Gastroesophageal sphincter (tissue), 4 donors: ENCODE results near the gene AGPAT3. TPM values are rescaled to one million over a fixed set of nuclear protein-coding genes. Genes with fewer than 3 reads are reported as not detected.

Experiments
- ATAC-seq: fragments of 150-250 bp; one replicate; pipeline ENCODE4 v1.9.1; 2016; ENCODE audit warnings: mild to moderate bottlenecking, moderate library complexity
- H3K27ac ChIP-seq, 4 donors: fragments of 200-600 bp; sonication (generic) in 3 of 4; 1 replicate in 3 of 4; 2 replicates in 1 of 4; pipeline ENCODE4 v1.5.1; 2016 to 2019
- H3K27me3 ChIP-seq: fragments of 200-600 bp; sonication (generic); one replicate; pipeline ENCODE4 v1.5.1; 2019
- H3K36me3 ChIP-seq, 2 donors: fragments of 200-600 bp; sonication (generic); one replicate each; pipeline ENCODE4 v1.5.1; 2019; ENCODE audit warnings: control low read depth in 1 of 2
- H3K4me1 ChIP-seq, 3 donors: fragments of 200-600 bp; sonication (generic); 1 replicate in 2 of 3; 2 replicates in 1 of 3; pipeline ENCODE4 v1.5.1; 2016 to 2019; ENCODE audit warnings: control low read depth in 2 of 3
- H3K4me3 ChIP-seq, 2 donors: fragments of 200-600 bp; sonication (generic); one replicate each; pipeline ENCODE4 v1.5.1; 2019; ENCODE audit warnings: mild to moderate bottlenecking in 1 of 2, moderate library complexity in 1 of 2
- H3K9me3 ChIP-seq, 3 donors: fragments of 200-600 bp; sonication (generic); one replicate each; pipeline ENCODE4 v1.5.1; 2017 to 2019; ENCODE audit warnings: control low read depth in 2 of 3
- CTCF ChIP-seq, 4 experiments: fragments of 200-600 bp in 2 of 4; fragments of 450-650 bp in 2 of 4; sonication (generic) in 1 of 4; IDR thresholded peaks; one replicate each; pipeline ENCODE4 v1.5.1; 2017 to 2019; ENCODE audit warnings: antibody characterized with exemption in 4 of 4, mild to moderate bottlenecking in 2 of 4, moderate library complexity in 2 of 4
- EP300 ChIP-seq: sonication (generic); formaldehyde crosslinking; IDR thresholded peaks from one replicate; pipeline ENCODE4 v1.6.1; 2017; ENCODE audit warnings: antibody characterized with exemption, mild to moderate bottlenecking
- POLR2A ChIP-seq, 2 donors: fragments of 450-650 bp; IDR thresholded peaks; one replicate each; pipeline ENCODE4 v1.6.1; 2017; ENCODE audit warnings: antibody characterized with exemption in 2 of 2, mild to moderate bottlenecking in 2 of 2, moderate library complexity in 1 of 2
- POLR2AphosphoS5 ChIP-seq: sonication (generic); formaldehyde crosslinking; IDR thresholded peaks from one replicate; pipeline ENCODE4 v1.6.1; 2017; ENCODE audit warnings: antibody characterized with exemption
- WGBS, 2 donors: methylation state at CpG; one replicate each; pipeline ENCODE4 v1.1.5; 2018; ENCODE audit warnings: low coverage in 1 of 2; 5-methylcytosine and 5-hydroxymethylcytosine counted together
- total RNA-seq, 4 donors: library from RNA; depleted of rRNA; stranded (reverse); fragments of >200 nt; gene quantifications; one replicate each; pipeline ENCODE4 v1.1.0, GENCODE V29; 2016

AGPAT3 gene
- total RNA-seq, 4 donors from 2014 or later = 27.1 to 46.9 (median 32.2) TPM

DNA sequence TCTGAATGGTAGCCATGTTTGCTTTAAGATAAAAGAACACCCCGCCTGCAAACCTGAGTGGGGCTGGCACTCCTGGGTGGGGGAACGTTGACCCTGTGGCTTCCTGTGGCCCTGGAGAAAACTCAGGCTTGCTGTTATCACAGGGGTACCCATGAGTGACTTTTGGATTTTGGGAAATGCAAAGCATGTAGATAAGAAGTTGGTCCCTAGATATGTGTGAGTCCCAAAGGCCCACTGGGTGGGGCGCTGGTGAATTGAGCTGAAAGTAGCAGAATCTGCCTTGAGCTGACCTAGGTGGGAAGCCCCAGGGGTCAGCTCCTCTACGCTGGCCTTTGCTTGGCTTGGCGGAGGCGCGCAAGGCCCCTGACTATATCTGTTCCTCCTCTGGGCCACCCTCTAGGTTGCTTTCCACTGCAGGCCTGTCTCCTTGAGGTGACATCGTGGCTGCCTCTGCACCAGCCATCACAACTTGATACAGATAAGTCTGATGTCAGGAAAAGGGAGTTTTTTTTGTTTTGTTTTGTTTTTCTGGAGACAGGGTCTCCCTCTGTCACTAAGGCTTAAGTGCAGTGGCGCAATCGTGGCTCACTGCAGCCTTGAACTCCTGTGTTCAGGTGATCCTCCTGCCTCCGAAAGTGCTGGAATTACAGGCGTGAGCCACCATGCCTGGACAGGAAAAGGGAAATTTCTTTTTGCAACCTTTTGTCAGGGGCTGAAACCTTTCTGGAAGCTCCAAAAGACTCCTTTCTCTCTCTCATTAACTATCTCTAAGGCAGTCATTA is 72.2 kb downstream of the AGPAT3 start:
- H3K27me3 ChIP-seq = no peaks in the 10 kb centered on the region
- no peak for ATAC-seq
- no peak overlapping the region for H3K4me3 ChIP-seq
- H3K4me1 ChIP-seq = peaks cover 0 to 55% (median 13%) of the 10 kb centered on the region in 3 donors
- 95 to 100% methylated on average over 2 to 4 of the region's 12 CpGs for WGBS, 2 donors
- no peaks in the 10 kb centered on the region for H3K9me3 ChIP-seq
- TF ChIP-seq POLR2AphosphoS5 = no peak
- no peak for TF ChIP-seq EP300
- no peak for TF ChIP-seq POLR2A (IDR thresholded peaks at IDR 0.05)
- no peak for TF ChIP-seq CTCF (IDR thresholded peaks at IDR 0.05)
- H3K27ac ChIP-seq = peak overlapping the region in 3 of 4 donors; percentile 26 to 73 (median 40)
- peaks cover 0 to 16% of the 10 kb centered on the region in 2 donors for H3K36me3 ChIP-seq

DNA sequence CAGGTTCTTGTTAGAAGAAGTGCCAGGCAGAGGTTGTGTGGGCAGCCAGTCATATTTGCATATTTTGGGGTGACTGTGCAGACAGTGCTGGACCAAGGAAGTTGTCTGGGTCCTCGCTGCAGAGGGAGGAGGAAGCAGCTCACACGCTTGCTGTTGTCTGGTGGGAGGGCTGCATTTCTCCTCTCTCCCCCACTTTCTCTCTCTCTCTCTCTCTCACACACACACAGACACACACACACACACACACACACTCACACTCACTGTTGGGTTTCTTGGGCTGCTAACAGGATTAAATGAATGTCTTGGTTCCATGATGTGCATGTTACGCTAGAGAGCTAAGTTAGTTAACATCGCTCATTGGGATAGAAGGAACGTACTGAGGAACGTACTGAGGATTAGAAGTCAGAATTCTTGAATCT is 72.9 kb downstream of the AGPAT3 start:
- Histone ChIP-seq H3K27me3 (no peaks in the 10 kb centered on the region), H3K36me3 (peaks cover 0 to 21% of the 10 kb centered on the region in 2 donors), H3K4me1 (peaks cover 0 to 55% (median 13%) of the 10 kb centered on the region in 3 donors), H3K27ac (no peak overlapping the region), H3K9me3 (no peaks in the 10 kb centered on the region), H3K4me3 (no peak overlapping the region)
- TF ChIP-seq POLR2AphosphoS5 (no peak), EP300 (no peak), POLR2A (IDR thresholded peaks at IDR 0.05) (no peak), CTCF (IDR thresholded peaks at IDR 0.05) (no peak)
- ATAC-seq = no peak
- 81 to 88% methylated on average over 4 to 6 of the region's 6 CpGs for WGBS, 2 donors

DNA sequence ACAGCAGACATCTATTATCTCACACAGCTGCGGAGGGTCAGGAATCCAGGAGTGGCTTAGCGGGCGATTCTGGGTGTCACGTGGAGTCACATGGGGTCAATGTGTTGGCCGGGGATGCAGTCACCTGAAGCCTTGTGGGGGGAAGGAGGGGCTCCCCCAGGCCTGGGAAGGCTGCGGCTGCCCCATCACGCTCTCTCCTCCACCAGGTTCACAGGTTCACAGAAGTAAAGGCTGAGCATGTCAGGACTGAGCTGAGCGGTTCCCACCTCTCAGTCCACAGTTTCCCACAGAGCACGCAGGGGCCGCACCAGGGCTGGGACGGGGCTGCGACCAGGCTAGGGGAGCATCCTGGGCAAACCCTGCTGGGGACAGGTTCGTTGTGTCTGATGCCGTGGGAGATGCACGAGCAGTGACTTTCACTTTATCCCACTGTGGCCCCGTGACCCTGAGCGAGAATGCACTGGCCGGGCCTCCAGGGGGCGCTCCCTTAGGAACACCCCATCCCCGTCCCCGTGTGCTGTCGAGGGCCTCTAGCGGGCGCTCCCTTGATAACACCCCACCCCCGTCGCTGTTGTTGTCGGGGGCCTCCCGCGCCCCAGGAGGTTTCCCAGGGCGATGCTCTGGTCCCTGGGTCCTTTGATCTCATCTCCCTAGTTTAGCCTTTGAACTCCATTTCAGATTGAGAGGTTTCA is 73.9 kb downstream of the AGPAT3 start:
- H3K9me3 ChIP-seq = no peaks in the 10 kb centered on the region
- H3K36me3 ChIP-seq = peaks cover 0 to 18% of the 10 kb centered on the region in 2 donors
- no peak for TF ChIP-seq EP300
- peak in 3 of 4 experiments; percentile 66 to 91 (median 83) for TF ChIP-seq CTCF (IDR thresholded peaks at IDR 0.05)
- peak overlapping the region in 1 of 2 donors; percentile 38 for H3K4me3 ChIP-seq
- H3K4me1 ChIP-seq = peaks cover 0 to 63% (median 13%) of the 10 kb centered on the region in 3 donors
- no CpG with 5 or more reads among the region's 30 CpGs for WGBS, 2 donors
- ATAC-seq = peak; percentile 70
- no peaks in the 10 kb centered on the region for H3K27me3 ChIP-seq
- H3K27ac ChIP-seq = peak overlapping the region in 2 of 4 donors; percentile 48 to 51

DNA sequence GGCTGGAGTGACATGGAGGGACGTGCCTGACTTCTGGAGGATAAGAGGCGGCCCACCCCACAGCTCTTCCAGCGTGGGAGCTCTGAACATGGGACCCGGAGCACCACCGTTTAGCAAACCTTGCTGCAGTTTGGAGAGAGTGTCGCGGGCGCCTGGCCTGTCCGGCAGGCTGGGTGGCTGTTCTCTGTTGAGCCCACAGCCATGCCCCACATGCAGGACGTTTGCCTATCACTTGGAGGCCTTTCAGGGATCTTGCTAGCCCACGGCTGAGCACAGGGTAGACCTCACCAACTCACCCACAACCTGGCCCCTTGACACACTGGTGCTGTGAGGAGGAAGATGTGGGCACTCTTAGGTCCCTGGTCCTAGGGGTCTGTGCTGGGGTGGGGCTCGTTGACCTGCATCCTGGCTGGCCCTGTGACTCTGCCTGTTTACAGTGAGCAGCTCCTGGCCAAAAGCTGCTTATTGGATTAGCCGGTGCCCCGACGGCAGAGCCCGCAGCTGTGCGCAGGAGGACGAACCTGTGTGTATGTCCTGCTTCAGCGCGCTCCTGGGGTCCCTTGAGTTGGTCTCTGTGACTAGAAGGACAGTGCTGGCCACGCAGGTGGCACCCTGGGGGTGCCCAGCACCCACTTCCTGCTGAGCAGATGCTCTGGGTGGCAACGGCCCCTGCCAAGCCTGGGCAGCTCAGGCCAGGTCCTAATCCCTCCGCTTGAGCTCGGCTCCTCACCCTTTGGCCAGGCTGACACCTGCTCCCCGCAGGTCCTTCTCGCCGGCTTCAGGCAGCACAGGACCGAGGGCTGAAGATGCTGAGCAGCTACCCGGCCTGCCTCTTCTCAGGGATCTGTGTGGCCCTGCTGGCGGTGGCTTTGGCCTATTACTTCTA is 74.7 kb downstream of the AGPAT3 start:
- H3K9me3 ChIP-seq = no peaks in the 10 kb centered on the region
- H3K27me3 ChIP-seq = no peaks in the 10 kb centered on the region
- H3K27ac ChIP-seq = no peak overlapping the region
- H3K36me3 ChIP-seq = peaks cover 0 to 17% of the 10 kb centered on the region in 2 donors
- 80% methylated on average over 2 of the region's 30 CpGs; no CpG with 5 or more reads in 1 of the 2 donors for WGBS, 2 donors
- H3K4me3 ChIP-seq = no peak overlapping the region
- peaks cover 0 to 70% (median 13%) of the 10 kb centered on the region in 3 donors for H3K4me1 ChIP-seq
- TF ChIP-seq POLR2A (IDR thresholded peaks at IDR 0.05) (no peak), POLR2AphosphoS5 (no peak), CTCF (IDR thresholded peaks at IDR 0.05) (no peak), EP300 (no peak)
- ATAC-seq = no peak
